NK-92 (cell line): ENCODE measurements around the gene C16orf82.
"Not testable (repeated sequence)": the region's sequence is repeated elsewhere in the genome, so short reads cannot be mapped to it uniquely, and the experiment has no call there.

Experiments
- DNase-seq: peaks from one replicate; lab custom pipeline; 2025; ENCODE audit not compliant: unreplicated experiment; lab: John Stamatoyannopoulos, UW

C16orf82 gene

DNA sequence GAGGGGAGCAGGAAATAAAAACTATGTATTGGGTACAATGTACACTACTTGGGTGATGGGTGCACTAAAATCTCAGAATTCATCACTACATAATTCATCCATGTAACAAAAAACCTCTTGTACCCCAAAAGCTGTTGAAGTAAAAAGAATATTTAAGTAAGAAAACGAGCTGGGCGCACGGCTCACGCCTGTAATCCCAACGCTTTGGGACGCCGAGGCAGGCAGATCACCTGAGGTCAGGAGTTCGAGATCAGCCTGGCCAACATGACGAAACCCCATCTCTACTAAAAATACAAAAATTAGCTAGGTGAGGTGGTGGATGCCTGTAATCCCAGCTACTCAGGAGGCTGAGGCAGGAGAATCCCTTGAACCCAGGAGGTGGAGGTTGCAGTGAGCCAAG lies 19.3 kb downstream of the C16orf82 start:
- DNase-seq: not testable (repeated sequence)

DNA sequence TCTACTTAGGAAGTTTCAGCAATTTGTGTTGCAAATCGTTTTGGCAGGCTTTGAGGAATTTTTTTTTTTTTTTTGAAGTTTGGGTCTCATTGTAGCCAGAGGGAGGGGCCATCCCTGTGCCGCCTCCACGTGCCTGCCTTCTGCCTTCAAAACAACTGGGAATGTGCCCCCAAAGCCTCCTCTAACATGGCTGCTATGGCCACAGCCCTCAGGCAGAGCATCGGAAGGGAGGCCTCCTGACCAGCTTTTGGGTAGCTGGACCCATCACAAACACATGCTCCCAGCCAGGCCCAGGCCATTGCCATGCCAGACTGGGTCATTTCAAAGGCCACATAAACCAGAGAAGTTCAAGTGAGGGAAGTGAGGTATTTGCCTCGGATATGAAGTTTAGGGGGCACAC lies 21.5 kb downstream of the C16orf82 start:
- no peak for DNase-seq

DNA sequence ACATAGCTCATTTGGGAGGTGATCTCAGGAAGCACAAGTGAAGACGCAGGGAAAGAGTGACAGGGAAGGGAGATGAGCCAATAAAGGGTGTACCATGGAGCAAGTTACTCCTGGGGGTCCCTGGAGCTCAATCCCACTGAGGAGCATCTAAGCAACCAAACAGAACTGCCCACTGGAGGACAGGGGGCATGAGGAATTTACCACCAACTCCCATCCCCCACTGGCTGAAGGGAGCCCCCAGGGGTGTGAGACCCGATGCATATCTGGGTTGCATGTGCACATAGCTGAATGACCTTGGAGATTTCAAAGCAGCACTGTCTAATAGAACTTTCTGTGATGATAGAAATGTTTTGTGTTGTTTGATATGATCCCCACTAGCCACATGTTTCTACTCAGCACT lies 29.6 kb downstream of the C16orf82 start:
- no peak for DNase-seq

DNA sequence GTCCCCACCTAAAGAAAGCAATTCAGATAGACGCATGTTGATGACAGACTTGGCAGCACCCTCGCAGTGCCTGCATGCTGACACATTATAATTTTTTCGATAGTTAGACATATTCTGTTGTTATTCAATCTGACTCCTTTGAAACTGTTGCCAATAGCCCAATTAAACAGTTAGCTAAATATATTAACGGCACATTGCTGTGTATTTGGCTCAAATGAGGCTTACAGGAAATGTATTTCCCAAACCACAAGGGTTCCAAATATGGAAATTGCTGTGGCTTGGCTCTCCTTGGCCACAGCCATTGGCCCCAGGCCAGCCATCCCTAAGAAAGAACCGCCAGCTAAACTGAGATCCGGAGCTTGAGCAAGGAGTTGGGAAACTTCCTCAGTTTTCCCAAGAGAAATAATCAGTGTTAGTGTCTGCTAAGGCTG lies 31.1 kb downstream of the C16orf82 start:
- no peak for DNase-seq

DNA sequence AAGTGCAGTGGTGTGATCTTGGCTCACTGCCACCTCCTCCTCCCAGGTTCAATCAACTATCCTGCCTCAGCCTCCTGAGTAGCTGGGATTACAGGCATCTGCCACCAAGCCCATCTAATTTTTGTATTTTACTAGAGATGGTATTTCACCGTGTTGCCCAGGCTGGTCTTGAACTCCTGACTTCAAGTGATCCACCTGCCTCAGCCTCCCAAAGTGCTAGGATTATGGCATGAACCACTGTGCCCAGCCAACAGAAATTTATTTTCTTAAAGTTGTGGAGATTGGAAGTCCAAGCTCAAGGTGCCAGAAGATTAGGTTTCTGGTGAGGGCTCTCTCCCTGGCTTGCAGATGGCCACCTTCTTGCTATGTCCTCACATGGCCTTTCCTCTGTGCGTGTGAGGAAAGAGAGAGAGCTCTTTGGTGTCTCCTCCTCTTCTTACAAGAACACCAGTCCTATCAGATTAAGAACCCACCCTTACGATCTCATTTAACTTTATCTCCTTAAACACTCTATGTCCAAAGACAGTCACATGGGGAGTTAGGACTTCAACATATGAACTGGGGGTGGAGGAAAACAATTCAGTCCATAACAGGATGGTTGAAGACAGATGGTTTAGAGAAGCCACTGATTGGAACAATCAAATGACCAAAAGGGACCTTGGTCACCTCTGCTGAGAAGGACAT lies 31.8 kb downstream of the C16orf82 start:
- DNase-seq: no peak

DNA sequence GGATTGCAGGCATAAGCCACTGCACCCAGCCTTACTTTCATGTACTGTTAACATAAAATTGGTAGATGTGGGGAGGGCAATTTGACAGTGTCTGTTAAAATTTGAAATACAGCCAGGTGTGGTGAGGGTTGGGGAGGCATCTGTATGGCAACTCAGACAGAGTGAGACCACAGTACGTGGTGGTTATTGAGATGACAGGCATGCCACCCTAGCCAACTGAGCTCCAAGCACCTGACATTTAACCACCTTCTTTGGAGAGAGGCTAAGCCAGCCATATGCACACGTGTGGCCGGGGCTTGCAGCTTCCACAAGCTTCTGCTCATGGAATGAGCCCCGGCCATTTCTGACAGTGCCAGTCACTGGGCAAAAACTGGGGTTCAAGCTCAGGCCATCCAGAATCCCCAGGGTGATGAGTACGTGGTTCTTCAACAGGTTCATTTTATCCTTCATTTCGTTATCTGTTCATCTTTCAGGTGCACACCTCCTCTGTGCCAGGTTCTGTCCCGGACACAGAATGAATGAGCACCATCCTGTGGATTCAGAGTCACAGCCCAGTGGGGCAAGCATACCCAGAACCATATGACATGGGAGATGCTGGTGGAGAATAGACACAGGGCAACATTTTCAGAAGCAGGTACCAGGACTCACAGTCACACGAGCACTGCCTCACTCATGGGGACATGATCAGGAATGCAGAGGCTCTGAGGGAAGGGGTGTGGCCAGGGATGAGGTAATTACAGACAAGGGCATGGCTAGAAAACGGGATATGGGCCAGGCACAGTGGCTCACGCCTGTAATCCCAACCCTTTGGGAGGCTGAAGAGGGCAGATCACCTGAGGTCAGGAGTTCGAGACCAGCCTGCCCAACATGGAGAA lies 36.2 kb downstream of the C16orf82 start:
- no peak for DNase-seq

DNA sequence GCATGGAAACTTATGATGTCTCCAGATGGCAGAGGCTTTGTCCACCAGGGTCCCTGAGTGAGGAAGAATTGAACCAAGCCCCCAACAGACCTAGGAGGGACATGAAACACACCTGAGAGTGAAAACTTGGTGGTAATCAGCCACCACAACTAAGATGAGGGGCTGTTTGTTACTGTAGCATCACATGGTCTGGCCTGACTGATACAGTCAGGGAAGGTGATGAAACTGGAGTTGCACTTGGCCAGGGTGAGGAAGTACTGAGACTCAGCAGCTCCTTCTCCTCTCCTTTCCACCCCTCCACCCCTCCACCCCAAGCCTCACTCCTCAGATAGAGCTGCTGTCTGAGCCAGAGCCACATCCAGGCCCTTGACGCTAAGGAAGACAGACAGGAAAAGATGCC lies 37.2 kb downstream of the C16orf82 start:
- no peak for DNase-seq

DNA sequence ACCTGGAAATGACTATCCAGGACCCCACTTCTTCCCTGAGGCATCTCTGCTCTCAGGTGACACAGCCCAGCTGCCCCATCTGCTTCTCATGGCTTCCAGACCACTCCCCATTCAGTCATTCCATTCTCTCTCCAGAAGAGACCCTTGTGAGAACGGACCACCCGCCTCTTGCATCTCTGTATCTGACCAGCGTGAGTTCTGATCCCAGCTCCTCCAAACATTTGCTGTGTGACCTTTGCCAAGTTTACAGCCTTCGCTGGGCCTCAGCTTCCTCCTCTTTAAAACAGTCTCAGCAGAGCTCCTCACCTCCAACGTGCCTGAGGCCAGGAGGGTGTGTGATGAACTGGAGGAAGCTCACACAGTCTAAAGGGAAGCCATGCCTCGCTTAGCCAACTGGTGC lies 39.6 kb downstream of the C16orf82 start:
- DNase-seq: no peak

DNA sequence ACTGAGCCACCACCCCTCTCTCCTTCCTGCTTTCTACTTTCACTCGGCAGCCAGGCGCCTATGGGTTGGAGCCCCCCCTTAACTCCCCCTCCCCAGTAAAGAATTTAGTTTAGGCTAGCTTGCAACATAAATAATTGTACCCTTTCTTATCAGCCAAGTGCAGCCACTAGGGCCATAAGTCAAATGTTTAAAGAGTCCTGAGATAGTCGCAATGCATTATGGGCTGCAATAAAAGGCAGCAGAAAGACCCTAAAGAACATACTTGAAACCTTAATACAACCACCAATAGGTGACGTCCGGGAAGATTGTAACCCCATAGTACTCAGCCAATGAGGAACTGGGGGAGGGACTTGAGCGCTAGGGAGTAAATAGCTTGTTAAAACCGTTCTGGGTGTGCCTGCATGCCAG lies 40.5 kb downstream of the C16orf82 start:
- DNase-seq: no peak

DNA sequence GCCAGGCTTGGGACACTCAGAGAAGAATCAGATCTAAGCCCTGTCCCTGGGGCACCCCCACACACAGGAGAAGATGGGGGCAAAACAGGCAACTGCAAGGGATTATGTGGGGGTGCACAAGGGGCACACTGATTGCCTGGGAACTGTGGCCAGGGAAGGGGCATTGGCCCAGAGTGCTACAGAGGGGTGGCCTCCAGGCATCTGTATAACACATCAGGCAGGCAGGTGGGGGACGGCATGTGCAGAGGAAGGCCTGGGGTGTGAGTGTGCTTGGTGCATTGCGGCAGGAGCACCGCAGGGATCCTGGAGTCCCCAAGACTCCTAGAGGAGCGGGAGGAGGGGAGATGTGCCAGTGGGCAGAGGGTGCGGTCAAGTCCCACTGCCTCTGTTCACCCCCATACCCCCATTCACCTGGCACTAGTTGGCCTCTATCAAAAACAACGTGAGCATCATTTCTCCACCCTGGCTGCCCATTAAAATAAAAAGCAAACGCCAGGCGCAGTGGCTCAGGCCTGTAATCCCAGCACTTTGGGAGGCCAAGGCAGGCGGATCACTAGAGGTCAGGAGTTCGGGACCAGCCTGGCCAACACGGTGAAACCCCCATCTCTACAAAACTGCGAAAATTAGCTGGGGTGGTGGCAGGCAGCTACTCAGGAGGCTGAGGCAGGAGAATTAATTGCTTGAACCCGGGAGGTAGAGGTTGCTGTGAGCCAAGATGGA lies 41.5 kb downstream of the C16orf82 start:
- no peak for DNase-seq

DNA sequence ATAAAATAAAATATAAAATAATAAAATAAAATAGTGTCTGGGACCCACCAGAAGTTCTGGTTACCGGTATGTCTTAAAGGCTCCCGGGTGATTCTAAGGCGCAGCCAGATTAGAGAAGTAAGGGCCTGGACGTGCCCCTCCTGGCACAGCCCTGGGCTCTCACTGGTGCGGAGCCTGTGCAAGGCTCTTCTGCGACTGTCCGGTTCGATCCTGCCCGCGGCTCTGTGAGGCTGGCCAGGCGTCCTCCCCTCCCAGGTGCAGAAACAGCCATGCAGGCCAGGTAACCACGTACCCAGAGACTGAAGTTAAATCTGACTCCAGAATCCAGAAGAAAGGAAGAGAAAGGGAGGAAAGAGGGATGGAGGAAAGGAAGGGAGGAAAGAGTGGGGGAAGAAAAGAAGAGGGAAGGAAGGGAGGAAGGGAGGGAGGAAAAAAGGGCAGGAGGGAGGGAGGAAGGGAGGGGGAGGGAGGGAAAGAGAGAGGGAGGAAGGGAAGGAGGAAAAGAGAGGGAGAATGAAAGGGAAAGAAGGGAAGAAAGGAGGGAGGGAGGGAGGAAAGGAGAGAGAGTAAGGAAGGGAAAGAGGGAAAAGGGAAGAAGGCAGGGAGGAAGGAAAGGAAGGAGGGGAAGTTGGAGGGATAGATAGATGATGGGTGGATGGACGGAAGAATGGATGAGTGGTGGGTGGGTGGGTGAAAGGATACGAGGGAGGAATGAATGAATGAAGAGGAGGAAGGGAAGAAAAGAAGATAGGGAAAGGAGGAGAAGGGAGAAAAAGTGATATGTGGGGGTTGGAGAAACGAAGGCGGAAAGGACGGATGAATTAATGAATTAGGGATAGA lies 42.3 kb downstream of the C16orf82 start:
- DNase-seq: no peak

DNA sequence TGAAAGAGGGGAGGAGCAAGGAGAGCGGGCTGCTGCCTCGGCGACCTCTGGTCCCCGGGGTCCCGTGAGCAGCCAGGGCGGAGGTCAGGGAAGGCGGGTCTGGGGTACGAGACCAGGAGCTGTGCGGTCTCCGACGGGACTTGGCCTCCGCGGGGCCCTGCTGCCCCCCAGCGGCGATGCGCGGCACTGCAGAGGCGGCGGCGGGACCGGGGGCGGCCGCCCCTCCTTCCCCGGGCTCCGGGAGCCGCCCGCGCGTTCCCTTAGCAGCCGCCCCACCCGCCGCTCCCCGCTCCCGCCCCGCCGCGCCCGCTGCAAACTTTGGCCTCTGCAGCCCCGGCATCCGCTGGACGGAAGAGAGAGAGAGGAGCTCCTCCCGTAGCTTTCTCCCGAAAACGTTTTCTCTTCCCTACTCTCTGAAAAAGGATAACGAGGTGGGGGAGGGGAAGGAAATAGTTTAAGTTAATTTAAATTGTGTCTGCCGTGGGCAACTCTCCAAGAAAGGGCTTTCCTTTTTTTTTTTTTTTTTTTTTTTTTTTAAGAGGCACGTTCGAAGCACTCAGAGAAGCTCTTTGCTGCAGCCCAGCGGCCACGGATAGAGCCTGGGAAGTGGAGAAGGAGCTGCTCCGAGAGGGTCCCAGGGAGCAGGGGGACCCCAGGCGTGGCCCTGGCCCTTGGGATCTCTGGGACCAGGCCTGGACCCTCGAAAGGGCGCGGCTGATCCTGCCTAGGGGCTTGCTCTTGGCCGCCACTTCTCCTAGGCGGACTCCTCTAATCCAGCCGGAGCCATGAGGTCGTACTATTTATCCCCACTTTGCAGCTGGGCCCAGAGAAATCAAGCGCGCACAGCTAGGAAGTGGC lies 43.2 kb downstream of the C16orf82 start:
- DNase-seq: no peak

DNA sequence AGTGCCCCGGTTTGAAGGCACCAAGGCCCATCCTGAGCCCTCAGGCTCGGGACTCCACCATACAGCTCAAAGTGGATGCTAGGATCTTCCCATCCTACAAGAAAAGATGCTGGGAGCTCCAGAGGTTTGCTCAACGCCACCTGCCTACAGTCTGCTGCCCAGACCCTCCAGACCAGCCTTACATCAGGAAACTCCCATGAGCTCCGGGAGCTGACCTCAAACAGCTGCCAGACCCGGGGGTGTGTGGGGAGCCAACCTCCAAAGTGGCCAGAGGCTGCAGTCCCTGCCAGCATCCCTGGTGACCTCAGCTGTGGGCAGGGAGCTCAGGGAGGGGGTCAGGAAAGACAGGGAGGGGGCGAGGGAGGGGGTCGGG lies 43.8 kb downstream of the C16orf82 start:
- no peak for DNase-seq

DNA sequence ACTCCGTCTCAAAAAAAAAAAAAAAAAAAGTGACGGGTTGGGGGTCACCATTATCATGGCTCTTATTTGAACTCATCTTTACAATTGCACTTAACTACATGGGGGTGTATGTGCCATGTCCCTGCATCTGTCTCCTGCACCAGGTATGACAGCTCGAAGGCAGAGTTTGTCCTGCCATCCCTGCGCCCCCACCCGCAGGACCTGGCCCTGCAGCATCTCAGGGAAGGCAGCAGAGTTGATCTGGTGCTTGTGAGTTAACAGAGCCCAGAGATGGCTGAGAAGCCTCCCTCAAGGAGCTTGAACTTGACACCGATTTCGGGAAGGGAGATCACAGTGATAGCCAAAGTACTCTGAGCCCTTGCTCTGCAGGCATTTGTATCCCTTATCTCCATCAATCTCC lies 44.8 kb downstream of the C16orf82 start:
- DNase-seq: no peak

DNA sequence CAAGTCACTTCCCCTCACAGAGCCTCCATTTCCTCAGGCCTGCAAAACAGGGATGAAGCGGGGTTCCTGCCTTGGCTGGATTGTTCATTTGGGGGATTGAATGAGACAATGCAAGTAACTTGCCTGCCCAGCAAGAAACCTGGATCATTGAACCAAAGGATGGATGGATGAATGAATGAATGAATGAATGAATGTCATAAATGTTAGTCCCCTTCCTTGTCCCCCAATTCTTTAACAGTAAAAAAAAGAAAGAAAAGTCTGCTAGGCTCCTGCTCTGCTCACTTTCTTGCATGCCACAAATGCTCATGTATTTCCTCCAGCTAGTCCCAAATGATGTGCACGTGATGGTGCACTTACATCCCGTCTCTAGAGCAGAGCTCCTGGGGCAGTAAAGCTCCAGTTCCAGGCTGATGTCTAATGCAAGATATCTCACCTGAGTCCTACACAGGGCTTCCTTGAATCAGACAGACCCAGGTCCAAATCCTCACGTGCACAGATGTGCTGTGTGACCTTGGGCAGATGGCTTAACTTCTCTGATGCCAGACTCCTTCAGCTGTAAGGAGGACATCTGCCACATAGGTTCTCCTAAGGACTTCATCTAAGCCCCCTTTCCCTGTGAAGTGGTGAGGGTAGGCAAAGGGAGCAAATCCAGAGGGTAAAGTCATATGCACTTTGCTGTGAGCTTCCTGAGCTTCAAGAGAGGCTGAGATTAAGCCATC lies 45.5 kb downstream of the C16orf82 start:
- DNase-seq: no peak

DNA sequence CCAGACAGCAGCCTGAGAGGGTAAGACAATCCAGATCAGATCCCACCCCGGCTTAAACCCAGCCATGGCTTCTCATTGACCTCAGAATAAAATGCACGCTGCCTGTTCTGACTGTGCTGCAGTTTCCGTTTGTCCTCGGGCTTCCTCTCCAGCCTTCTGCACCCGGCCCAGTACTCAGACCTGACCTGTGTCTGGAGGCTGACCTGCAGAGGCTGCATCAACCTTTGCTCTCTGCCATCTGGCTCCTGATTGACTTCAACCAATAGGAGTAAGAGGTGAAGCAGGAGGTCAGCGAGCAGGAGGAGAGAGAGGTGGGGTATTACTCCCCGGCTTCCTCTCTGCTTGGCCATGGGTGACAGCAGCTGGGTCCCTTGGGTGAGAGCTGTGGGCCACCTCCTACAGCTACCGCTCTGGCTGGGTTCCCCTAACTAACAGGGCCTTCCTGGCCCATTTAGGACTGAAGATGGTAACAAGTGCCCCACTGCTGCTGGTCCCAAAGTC lies 46.7 kb downstream of the C16orf82 start:
- DNase-seq: no peak

DNA sequence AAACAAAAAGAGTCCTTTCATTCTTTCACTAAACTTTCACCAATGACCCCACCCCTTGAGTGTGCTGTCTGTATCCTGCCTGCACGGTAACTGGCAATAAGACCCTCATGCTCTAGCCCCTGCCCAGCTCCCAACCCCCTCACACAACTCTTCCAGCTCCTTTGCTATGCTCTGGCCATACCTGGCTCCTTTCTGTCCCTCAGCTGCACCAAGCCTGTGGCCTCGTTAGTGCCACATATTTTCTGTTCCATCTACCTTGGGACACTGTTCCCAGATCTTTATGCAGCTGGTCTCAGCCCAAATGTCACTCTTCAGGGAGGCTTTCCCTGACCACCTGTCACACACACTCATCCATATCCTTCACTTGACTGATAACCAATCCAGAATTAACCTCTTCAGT lies 47.3 kb downstream of the C16orf82 start:
- DNase-seq: no peak

DNA sequence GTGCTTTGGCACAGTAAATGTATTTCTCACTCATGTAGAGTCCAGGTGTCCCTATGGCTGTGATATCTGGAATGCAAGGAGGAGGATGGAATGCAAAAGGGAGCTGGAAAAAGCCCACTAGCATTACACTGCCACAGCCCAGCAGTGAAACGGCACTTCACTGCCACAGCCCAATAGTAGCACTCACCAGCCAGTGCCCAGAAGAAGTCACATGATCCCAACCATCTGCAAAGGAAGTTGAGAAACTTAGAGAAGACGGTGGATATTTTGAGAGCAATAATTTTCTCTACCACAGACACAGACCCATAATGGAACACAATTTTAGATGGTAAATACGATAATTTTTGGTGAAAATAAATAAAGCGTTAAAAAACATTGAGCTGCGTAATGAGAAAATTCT lies 51.8 kb downstream of the C16orf82 start:
- no peak for DNase-seq
